Measurements from ENCODE around the gene LPP. TPM values are rescaled to one million over a fixed set of nuclear protein-coding genes. Genes with fewer than 3 reads are reported as not detected.

Gene LPP
- total and polyA plus RNA-seq, 2 donors from 2014 or later, result 6.7 to 233 TPM

- intact Hi-C loops (cut with DNase I), result no loop called here
Observed at GRCh38 chr3:188559072-188559429, 405.1 kb downstream of the LPP start.

GRCh38 chr3:188559856-188560255, 405.9 kb downstream of the LPP start:
- Histone ChIP-seq H3K4me3 (ENCODE audit: low read length in 3 of 3) (no peak overlapping the region), H3K9ac (ENCODE audit: low read length in 3 of 3) (no peak overlapping the region), H3K27ac (ENCODE audit: low read depth in 2 of 2, low read length in 2 of 2) (no peak overlapping the region), H3K4me1 (ENCODE audit: control insufficient read depth in 2 of 3, insufficient read depth in 2 of 3, low read depth in 1 of 3, low read length in 3 of 3) (no peaks in the 10 kb centered on the region), H3K36me3 (ENCODE audit: control insufficient read depth in 2 of 3, insufficient read depth in 3 of 3, low read length in 3 of 3) (no peaks in the 10 kb centered on the region), H3K27me3 (ENCODE audit: control insufficient read depth, insufficient read depth, low read length) (no peaks in the 10 kb centered on the region), H3K9me3 (ENCODE audit: control insufficient read depth in 2 of 3, insufficient read depth in 1 of 3, low read length in 3 of 3) (no peaks in the 10 kb centered on the region)
- DNase-seq (no peak), FAIRE-seq (no peak)
- no peak for TF ChIP-seq CTCF (IDR thresholded peaks at IDR 0.05; ENCODE audit: borderline replicate concordance, extremely low read depth, insufficient read depth)
- intact Hi-C loops (cut with DNase I), result no loop called here

More at GRCh38 chr3:188559072-188559429, 405.1 kb downstream of the LPP start:
- no peak for TF ChIP-seq CTCF (IDR thresholded peaks at IDR 0.05; ENCODE audit: borderline replicate concordance, extremely low read depth, insufficient read depth)
- H3K27ac ChIP-seq (ENCODE audit: low read depth in 2 of 2, low read length in 2 of 2), result no peak overlapping the region
- no peaks in the 10 kb centered on the region for H3K27me3 ChIP-seq (ENCODE audit: control insufficient read depth, insufficient read depth, low read length)
- no peaks in the 10 kb centered on the region for H3K36me3 ChIP-seq (ENCODE audit: control insufficient read depth in 2 of 3, insufficient read depth in 3 of 3, low read length in 3 of 3)
- no peak overlapping the region for H3K9ac ChIP-seq (ENCODE audit: low read length in 3 of 3)
- H3K9me3 ChIP-seq (ENCODE audit: control insufficient read depth in 2 of 3, insufficient read depth in 1 of 3, low read length in 3 of 3), result no peaks in the 10 kb centered on the region
- no peak overlapping the region for H3K4me3 ChIP-seq (ENCODE audit: low read length in 3 of 3)
- H3K4me1 ChIP-seq (ENCODE audit: control insufficient read depth in 2 of 3, insufficient read depth in 2 of 3, low read depth in 1 of 3, low read length in 3 of 3), result no peaks in the 10 kb centered on the region
- FAIRE-seq (no peak), DNase-seq (no peak)

GRCh38 chr3:188562144-188562543, 408.2 kb downstream of the LPP start:
- intact Hi-C loops (cut with DNase I), result no loop called here
- H3K9me3 ChIP-seq (ENCODE audit: control insufficient read depth in 2 of 3, insufficient read depth in 1 of 3, low read length in 3 of 3), result no peaks in the 10 kb centered on the region
- DNase-seq (no peak), FAIRE-seq (no peak)
- no peaks in the 10 kb centered on the region for H3K27me3 ChIP-seq (ENCODE audit: control insufficient read depth, insufficient read depth, low read length)
- H3K36me3 ChIP-seq (ENCODE audit: control insufficient read depth in 2 of 3, insufficient read depth in 3 of 3, low read length in 3 of 3), result no peaks in the 10 kb centered on the region
- H3K27ac ChIP-seq (ENCODE audit: low read depth in 2 of 2, low read length in 2 of 2), result no peak overlapping the region
- H3K9ac ChIP-seq (ENCODE audit: low read length in 3 of 3), result no peak overlapping the region
- H3K4me3 ChIP-seq (ENCODE audit: low read length in 3 of 3), result no peak overlapping the region
- no peaks in the 10 kb centered on the region for H3K4me1 ChIP-seq (ENCODE audit: control insufficient read depth in 2 of 3, insufficient read depth in 2 of 3, low read depth in 1 of 3, low read length in 3 of 3)
- no peak for TF ChIP-seq CTCF (IDR thresholded peaks at IDR 0.05; ENCODE audit: borderline replicate concordance, extremely low read depth, insufficient read depth)

Data from kidney (tissue), 14 donors.